Adipocyte (in vitro differentiated cells): ENCODE results near the gene FGF14.

Experiments used
- DNase-seq: peaks from one replicate; pipeline ENCODE4 v3.0.0-alpha.2; 2015; ENCODE audit warnings: low read depth
- H3K27me3 ChIP-seq: replicated peaks from 2 replicates; pipeline ENCODE4 v1.7.0; 2013; ENCODE audit warnings: mild to moderate bottlenecking, low read length, moderate library complexity; ENCODE audit not compliant: control insufficient read depth, insufficient read depth
- H3K36me3 ChIP-seq: 2 replicates; pipeline ENCODE4 v1.7.0; 2013; ENCODE audit warnings: low read length, mild to moderate bottlenecking, moderate library complexity; ENCODE audit not compliant: control insufficient read depth, insufficient read depth, severe bottlenecking
- H3K4me1 ChIP-seq: 2 replicates; pipeline ENCODE4 v1.7.0; 2013; ENCODE audit warnings: mild to moderate bottlenecking, low read length, moderate library complexity; ENCODE audit not compliant: control insufficient read depth, insufficient read depth
- H3K4me3 ChIP-seq: 2 replicates; pipeline ENCODE4 v1.7.0; 2013; ENCODE audit warnings: mild to moderate bottlenecking, low read length, moderate library complexity
- H3K9ac ChIP-seq: 2 replicates; pipeline ENCODE4 v1.7.0; 2013; ENCODE audit warnings: mild to moderate bottlenecking, low read length, moderate library complexity
- H3K9me3 ChIP-seq: 2 replicates; pipeline ENCODE4 v1.7.0; 2013; ENCODE audit warnings: mild to moderate bottlenecking, low read length, moderate library complexity; ENCODE audit not compliant: control insufficient read depth

The FGF14 gene

DNA sequence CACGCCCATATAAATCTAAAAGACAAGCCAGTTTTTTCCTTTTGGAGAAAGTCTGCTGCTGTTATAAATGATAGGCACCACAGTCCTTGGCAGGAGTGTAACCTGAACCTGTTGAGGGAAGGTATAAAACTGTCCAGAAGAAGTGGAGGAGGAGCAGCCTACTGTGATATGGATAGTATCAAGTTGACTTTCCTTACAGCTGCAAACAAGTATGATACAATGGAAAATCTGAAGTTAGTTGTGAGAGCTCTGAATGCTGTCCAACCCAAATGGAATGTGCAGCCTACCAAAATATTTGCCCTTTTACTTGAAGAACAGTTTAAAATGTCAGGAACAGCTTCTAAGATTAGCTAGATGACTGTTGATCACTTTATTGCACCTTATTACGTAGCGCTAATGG, 399.6 kb downstream of the FGF14 start:
- no peaks in the 10 kb centered on the region for H3K27me3 ChIP-seq
- no peak overlapping the region for H3K4me3 ChIP-seq
- peaks cover 39% of the 10 kb centered on the region for H3K4me1 ChIP-seq
- no peak for DNase-seq
- H3K9ac ChIP-seq, result no peak overlapping the region
- H3K9me3 ChIP-seq, result no peaks in the 10 kb centered on the region
- H3K36me3 ChIP-seq, result no peaks in the 10 kb centered on the region

GRCh38 chr13:102000764-102001163, 401.1 kb downstream of the FGF14 start:
- no peak for DNase-seq
- no peak overlapping the region for H3K4me3 ChIP-seq
- H3K36me3 ChIP-seq, result no peaks in the 10 kb centered on the region
- no peaks in the 10 kb centered on the region for H3K27me3 ChIP-seq
- no peak overlapping the region for H3K9ac ChIP-seq
- peaks cover 39% of the 10 kb centered on the region for H3K4me1 ChIP-seq
- H3K9me3 ChIP-seq, result no peaks in the 10 kb centered on the region

DNA sequence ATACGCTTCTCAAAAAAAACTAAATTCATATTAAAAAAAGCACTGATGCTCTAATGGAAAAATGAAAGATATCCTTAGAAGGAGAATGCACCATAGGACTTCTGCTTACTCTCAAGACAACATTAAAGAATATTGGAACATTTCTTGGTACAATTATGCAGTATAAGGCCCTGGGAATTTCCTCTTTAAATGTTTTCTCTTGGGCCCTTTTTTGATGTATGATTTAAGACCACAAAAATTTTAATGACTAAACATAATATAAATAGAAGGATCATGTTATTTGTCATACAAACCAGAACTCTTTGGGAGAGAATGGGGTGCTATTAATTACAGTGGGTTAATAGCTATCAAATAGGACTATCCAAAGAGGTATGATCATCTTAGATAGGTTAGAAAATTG, 403.7 kb downstream of the FGF14 start:
- no peak for DNase-seq
- H3K36me3 ChIP-seq, result no peaks in the 10 kb centered on the region
- no peak overlapping the region for H3K4me3 ChIP-seq
- peaks cover 23% of the 10 kb centered on the region for H3K4me1 ChIP-seq
- H3K9me3 ChIP-seq, result peaks cover 4% of the 10 kb centered on the region
- H3K9ac ChIP-seq, result no peak overlapping the region
- no peaks in the 10 kb centered on the region for H3K27me3 ChIP-seq

GRCh38 chr13:101996954-101997353, 404.9 kb downstream of the FGF14 start:
- H3K9me3 ChIP-seq, result peaks cover 4% of the 10 kb centered on the region
- no peak overlapping the region for H3K4me3 ChIP-seq
- H3K27me3 ChIP-seq, result no peaks in the 10 kb centered on the region
- no peak for DNase-seq
- H3K36me3 ChIP-seq, result no peaks in the 10 kb centered on the region
- H3K9ac ChIP-seq, result no peak overlapping the region
- peaks cover 11% of the 10 kb centered on the region for H3K4me1 ChIP-seq

- H3K4me3 ChIP-seq, result no peak overlapping the region
- H3K4me1 ChIP-seq, result peaks cover 20% of the 10 kb centered on the region
- no peaks in the 10 kb centered on the region for H3K36me3 ChIP-seq
- H3K9ac ChIP-seq, result peak overlapping the region; percentile 48
- peaks cover 4% of the 10 kb centered on the region for H3K9me3 ChIP-seq
- no peak for DNase-seq
- H3K27me3 ChIP-seq, result no peaks in the 10 kb centered on the region
These were observed 412.0 kb downstream of the FGF14 start for GRCh38 chr13:101989798-101990350.

- H3K4me3 ChIP-seq, result no peak overlapping the region
- no peaks in the 10 kb centered on the region for H3K36me3 ChIP-seq
These were observed 413.7 kb downstream of the FGF14 start for GRCh38 chr13:101988140-101988539.

DNA sequence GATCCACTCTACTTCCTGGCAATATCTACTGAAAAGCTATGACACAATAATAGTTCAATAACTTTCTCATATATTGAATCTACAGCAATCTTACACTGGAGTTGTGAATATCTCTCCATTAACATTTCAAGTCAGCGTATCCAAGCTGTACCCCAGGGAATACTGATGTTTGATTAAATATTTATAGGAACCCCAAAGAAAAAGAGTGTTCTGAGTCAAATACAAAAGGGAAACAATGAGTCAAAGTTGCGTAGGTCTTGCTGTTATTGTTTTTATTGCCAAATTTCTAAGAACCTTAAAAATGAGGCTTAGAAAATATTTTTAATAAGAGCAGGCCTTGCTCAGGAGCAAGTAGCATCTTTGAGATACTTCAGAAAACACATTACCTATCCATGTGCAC, 415.5 kb downstream of the FGF14 start:
- H3K9me3 ChIP-seq, result no peaks in the 10 kb centered on the region
- H3K4me1 ChIP-seq, result peaks cover 20% of the 10 kb centered on the region
- H3K9ac ChIP-seq, result no peak overlapping the region
- DNase-seq, result no peak
- no peak overlapping the region for H3K4me3 ChIP-seq
- H3K36me3 ChIP-seq, result no peaks in the 10 kb centered on the region
- H3K27me3 ChIP-seq, result no peaks in the 10 kb centered on the region

More at GRCh38 chr13:101988140-101988539, 413.7 kb downstream of the FGF14 start:
- H3K27me3 ChIP-seq, result no peaks in the 10 kb centered on the region
- no peak for DNase-seq
- peaks cover 20% of the 10 kb centered on the region for H3K4me1 ChIP-seq
- peaks cover 1% of the 10 kb centered on the region for H3K9me3 ChIP-seq
- H3K9ac ChIP-seq, result no peak overlapping the region

- no peaks in the 10 kb centered on the region for H3K36me3 ChIP-seq
- no peaks in the 10 kb centered on the region for H3K27me3 ChIP-seq
- DNase-seq, result no peak
- peaks cover 18% of the 10 kb centered on the region for H3K4me1 ChIP-seq
- H3K9me3 ChIP-seq, result no peaks in the 10 kb centered on the region
- no peak overlapping the region for H3K9ac ChIP-seq
- H3K4me3 ChIP-seq, result no peak overlapping the region
These were observed 416.5 kb downstream of the FGF14 start for GRCh38 chr13:101985321-101985720.

- H3K9me3 ChIP-seq, result no peaks in the 10 kb centered on the region
- H3K4me3 ChIP-seq, result no peak overlapping the region
- no peaks in the 10 kb centered on the region for H3K36me3 ChIP-seq
- peaks cover 10% of the 10 kb centered on the region for H3K4me1 ChIP-seq
- H3K9ac ChIP-seq, result no peak overlapping the region
- no peaks in the 10 kb centered on the region for H3K27me3 ChIP-seq
- DNase-seq, result no peak
These were observed 418.9 kb downstream of the FGF14 start for GRCh38 chr13:101982903-101983302.

DNA sequence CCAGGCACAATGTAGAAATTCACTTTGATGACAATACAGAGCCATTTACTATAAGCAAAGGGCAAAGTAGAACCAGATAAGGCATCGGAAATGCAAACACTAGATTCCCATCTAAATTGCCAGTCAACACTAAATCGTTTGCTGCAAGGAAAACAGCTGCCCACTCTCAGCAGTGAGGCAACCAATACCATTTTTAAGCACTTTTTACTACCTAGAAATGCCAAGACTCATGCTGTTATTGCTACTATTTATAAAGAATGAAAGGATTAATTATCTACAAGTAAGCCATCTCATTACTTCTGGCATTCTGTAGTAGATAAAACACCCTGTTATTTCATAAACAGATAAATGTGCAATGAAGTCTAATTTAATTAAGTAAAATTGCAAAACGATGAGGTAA, 422.0 kb downstream of the FGF14 start:
- DNase-seq, result no peak
- Histone ChIP-seq H3K36me3 (no peaks in the 10 kb centered on the region), H3K4me3 (no peak overlapping the region), H3K9ac (no peak overlapping the region), H3K27me3 (no peaks in the 10 kb centered on the region), H3K4me1 (peaks cover 18% of the 10 kb centered on the region), H3K9me3 (no peaks in the 10 kb centered on the region)

DNA sequence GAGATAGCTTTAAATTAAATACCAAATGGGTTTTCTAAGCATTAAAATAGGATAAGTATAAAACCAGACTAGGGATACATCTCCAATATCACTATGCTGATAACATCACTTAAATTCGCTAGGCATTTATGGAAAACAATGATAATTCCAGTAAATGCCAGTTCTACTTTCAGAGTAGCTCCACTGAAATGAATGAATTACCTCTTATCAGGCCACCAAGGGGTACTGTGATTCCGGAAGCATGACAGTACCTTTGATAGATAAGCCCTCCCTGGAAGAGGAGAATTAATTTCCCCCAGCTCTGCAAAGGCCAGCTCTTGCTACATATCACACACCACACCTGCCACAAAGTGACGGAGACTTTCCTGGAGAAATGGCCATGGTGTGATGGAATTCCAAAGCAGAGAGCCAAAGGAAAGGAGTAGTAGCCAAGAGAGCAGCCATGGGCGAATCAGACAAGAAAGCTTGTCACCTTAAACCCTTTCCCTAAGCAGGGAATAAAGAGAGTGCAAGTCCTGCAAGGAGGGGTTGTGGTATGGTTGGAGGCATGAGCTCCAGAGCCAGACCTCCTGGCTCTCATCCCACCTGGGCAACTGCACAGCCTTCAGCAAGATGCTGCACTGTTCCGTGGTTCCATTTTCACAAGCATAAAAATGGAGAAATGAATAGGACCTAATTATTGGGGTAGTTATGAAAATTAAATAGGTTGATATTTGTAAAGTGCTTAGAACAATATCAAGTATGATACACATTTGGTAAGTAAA, 423.1 kb downstream of the FGF14 start:
- Histone ChIP-seq H3K36me3 (no peaks in the 10 kb centered on the region), H3K4me1 (peaks cover 18% of the 10 kb centered on the region), H3K27me3 (no peaks in the 10 kb centered on the region), H3K9ac (no peak overlapping the region), H3K4me3 (no peak overlapping the region), H3K9me3 (no peaks in the 10 kb centered on the region)
- DNase-seq, result no peak
